ENCODE measurements around the gene CFAP97. TPM values are rescaled to one million over a fixed set of nuclear protein-coding genes. Genes with fewer than 3 reads are reported as not detected.

CFAP97 gene
- total RNA-seq, 2 experiments from 2014 or later = 49.2 to 49.3 TPM

DNA sequence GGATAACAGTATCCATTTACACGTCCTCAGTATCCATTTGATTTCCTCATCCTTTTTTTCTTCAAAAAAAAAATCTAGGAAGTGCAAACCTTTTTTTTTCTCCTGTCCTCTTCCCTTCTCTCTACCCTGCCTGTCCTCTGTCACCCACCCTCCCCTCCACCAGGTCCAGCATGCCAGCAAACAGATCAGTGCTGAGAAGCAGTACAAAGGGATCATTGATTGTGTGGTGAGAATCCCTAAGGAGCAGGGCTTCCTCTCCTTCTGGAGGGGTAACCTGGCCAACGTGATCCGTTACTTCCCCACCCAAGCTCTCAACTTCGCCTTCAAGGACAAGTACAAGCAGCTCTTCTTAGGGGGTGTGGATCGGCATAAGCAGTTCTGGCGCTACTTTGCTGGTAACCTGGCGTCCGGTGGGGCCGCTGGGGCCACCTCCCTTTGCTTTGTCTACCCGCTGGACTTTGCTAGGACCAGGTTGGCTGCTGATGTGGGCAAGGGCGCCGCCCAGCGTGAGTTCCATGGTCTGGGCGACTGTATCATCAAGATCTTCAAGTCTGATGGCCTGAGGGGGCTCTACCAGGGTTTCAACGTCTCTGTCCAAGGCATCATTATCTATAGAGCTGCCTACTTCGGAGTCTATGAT, 59.1 kb downstream of the CFAP97 start:
- no peak for DNase-seq
- H3K27ac Mint-ChIP-seq = no peak overlapping the region
- no peaks in the 10 kb centered on the region for H3K36me3 Mint-ChIP-seq
- H3K4me1 Mint-ChIP-seq = peaks cover 16% of the 10 kb centered on the region
- H3K9me3 Mint-ChIP-seq = no peaks in the 10 kb centered on the region
- no peaks in the 10 kb centered on the region for H3K27me3 Mint-ChIP-seq
- H3K4me3 Mint-ChIP-seq = no peak overlapping the region

DNA sequence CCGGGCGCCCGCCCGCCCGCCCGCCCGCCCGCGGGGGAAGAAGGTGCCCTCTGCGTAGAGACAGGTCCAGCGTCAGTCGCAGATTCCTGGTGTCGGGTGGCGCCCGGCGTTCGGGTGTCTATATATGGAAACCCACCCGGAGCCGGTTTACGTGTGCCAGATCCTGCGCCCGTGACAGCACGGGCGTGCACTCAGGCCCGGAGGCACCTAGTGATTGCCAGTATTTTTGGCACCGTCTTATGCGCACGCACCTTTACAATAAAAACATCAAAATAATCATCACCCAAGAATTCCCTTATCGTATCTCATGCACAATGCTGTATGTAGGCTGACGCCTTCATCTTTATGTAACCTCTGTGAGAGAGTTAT, 60.2 kb downstream of the CFAP97 start:
- no peaks in the 10 kb centered on the region for H3K36me3 Mint-ChIP-seq
- H3K4me3 Mint-ChIP-seq = peak overlapping the region; percentile 74
- no peak overlapping the region for H3K27ac Mint-ChIP-seq
- DNase-seq = no peak
- no peaks in the 10 kb centered on the region for H3K27me3 Mint-ChIP-seq
- H3K9me3 Mint-ChIP-seq = no peaks in the 10 kb centered on the region
- peaks cover 16% of the 10 kb centered on the region for H3K4me1 Mint-ChIP-seq

DNA sequence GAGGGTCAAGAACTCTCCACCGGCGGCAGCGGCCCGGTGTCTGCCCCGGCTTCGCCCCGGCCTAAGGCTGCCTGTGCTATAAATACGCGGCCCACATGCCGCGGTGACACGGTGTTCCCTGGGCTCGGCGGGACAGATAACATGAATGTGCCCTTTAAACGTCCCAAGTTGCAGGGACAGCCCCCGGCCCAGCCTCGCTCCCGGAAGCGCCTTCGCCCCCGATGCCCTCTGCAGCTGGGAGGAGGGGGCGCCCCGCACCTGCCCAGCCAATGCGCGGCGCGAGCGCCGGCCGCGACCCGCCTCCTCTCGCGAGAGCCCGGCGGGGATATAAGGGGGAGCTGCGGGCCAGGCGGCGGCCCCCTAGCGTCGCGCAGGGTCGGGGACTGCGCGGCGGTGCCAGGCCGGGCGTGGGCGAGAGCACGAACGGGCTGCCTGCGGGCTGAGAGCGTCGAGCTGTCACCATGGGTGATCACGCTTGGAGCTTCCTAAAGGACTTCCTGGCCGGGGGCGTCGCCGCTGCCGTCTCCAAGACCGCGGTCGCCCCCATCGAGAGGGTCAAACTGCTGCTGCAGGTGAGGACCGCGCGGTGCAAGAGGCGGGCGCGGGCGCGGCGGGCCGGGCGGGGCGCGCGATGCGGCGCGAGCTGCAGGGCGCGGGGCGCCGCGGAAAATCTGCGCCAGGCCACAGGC, 60.7 kb downstream of the CFAP97 start, which contains the start of gene SLC25A4:
Gene SLC25A4, plus strand, starts transcription at position 355 of the 689 bp plus-strand sequence. Its CDS starts 107 bp downstream, at position 462.
- H3K27me3 Mint-ChIP-seq = no peaks in the 10 kb centered on the region
- DNase-seq = peak; percentile 93
- peak within 1 kb of the TSS; percentile 72 for H3K27ac Mint-ChIP-seq
- H3K4me1 Mint-ChIP-seq = peaks cover 16% of the 10 kb centered on the region
- no peaks in the 10 kb centered on the region for H3K9me3 Mint-ChIP-seq
- H3K4me3 Mint-ChIP-seq = peak within 1 kb of the TSS; percentile 86
- H3K36me3 Mint-ChIP-seq = no peaks in the 10 kb centered on the region

DNA sequence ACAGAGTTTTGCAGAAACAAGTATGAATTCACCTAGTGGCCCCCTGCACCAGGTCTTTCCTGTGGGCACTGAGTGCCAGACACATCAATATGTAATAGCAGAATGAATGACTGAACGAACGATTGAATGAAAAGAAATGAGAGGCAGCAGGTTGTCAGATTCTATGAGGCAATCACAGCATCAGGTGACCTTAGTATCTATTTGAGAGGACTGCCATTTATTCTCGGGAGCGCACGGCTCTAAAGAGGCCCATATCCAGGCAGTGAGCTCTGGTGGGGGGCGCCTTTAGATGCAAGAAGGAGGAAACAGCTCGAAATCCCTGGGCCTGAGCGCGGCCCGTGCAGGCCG, 61.3 kb downstream of the CFAP97 start:
- peaks cover 16% of the 10 kb centered on the region for H3K4me1 Mint-ChIP-seq
- no peaks in the 10 kb centered on the region for H3K9me3 Mint-ChIP-seq
- no peaks in the 10 kb centered on the region for H3K36me3 Mint-ChIP-seq
- peak overlapping the region; percentile 72 for H3K27ac Mint-ChIP-seq
- peak overlapping the region; percentile 86 for H3K4me3 Mint-ChIP-seq
- peaks cover 3% of the 10 kb centered on the region for H3K27me3 Mint-ChIP-seq
- no peak for DNase-seq

DNA sequence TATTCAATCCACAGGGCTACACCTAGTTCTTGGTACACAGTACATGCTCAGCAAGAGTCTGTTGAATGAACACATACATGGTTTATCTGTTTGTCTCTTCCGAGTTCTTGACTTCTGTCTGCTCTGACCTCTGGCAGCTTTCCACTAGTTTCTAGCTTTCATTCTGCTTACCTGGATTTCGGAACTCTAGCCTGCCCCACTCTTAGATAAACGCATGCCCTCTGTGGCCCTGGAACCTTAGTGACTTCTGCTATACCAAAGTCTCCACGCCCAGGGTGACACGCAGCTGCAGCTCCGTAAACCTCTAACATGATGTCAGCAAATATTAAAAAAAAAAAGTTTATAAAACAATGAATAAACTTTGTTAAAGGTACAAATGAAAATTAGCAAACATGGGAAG, 62.0 kb downstream of the CFAP97 start:
- H3K27ac Mint-ChIP-seq = no peak overlapping the region
- DNase-seq = no peak
- H3K4me1 Mint-ChIP-seq = peaks cover 16% of the 10 kb centered on the region
- no peaks in the 10 kb centered on the region for H3K9me3 Mint-ChIP-seq
- no peaks in the 10 kb centered on the region for H3K36me3 Mint-ChIP-seq
- H3K4me3 Mint-ChIP-seq = no peak overlapping the region
- peaks cover 5% of the 10 kb centered on the region for H3K27me3 Mint-ChIP-seq

DNA sequence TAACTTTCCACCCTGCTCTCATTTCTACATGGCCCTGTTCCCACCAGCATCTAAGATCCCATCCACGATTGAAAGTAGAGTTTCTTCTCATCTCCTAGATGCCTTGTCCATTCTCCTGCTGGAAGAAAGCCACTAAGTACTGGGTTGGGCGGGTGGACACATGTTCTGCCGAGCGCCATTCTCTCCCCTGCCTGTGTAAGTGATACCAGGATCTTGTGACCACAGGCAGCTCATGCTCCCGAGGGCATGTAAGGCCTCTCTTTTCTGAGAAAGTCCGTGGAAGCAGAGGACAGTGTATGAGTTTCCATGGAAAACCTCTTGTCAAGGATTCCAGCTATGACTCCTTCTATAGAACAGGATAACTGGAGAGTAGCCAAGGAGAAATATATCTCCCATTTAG, 64.1 kb downstream of the CFAP97 start:
- Mint-ChIP-seq H3K9me3 (no peaks in the 10 kb centered on the region), H3K27me3 (peaks cover 9% of the 10 kb centered on the region)

DNA sequence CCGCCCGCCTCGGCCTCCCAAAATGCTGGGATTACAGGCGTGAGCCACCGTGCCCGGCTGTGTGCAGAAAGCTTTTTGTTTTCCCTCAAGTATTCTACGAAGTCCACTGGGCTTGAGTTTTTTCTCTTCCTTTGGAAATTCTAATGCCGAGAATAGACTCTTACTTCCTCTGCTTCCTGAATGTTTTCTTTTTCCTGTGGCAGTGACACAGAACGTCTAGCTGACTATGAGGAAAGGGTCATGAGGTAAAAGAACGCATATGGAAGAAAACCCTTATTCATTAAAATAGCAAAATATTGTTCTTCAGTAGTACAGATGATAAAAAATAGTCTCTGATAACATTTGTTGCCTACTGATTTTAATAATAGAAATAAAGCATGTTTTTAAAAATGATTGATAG, 65.6 kb downstream of the CFAP97 start:
- Mint-ChIP-seq H3K4me1 (peaks cover 6% of the 10 kb centered on the region), H3K9me3 (no peaks in the 10 kb centered on the region), H3K27me3 (peaks cover 12% of the 10 kb centered on the region), H3K4me3 (no peak overlapping the region), H3K27ac (no peak overlapping the region), H3K36me3 (no peaks in the 10 kb centered on the region)
- no peak for DNase-seq

More for the DNA sequence above, 64.1 kb downstream of the CFAP97 start:
- Mint-ChIP-seq H3K27ac (no peak overlapping the region), H3K36me3 (no peaks in the 10 kb centered on the region), H3K4me1 (peaks cover 12% of the 10 kb centered on the region), H3K4me3 (no peak overlapping the region)
- no peak for DNase-seq

DNA sequence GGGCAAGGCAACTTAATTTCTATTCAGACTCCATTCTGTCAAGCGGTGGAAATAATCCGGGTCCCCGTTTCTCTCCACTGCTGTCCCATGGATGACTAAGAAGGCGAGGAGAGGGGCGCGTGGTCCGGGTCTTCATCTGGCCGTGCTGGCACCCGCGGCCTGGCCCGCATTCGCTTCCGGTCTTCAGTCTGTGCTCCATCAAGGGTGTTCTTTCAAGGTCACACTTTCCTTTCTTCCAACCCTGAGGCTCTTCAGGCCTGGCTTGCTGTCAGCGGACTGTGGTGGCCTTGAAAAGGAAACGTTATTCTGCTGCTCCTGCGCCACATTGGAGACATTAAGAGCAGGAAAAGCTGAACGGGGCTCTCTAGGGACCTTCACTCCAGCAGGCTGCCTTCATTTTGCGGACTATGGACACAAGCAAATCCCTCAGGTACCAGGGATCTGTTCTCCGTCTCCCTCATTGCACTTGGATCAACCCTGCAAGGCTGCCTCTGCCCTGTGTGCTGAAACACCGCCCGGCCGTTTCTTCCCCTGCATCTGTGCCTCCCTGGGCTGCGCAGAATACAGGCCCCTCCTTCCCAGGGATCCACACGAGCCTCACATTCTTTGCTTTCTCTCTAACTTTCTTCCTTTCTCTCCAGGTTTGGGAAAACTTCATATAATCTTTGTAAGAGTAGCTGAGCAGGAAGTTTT, 66.4 kb downstream of the CFAP97 start:
- H3K36me3 Mint-ChIP-seq = no peaks in the 10 kb centered on the region
- no peak for DNase-seq
- H3K9me3 Mint-ChIP-seq = no peaks in the 10 kb centered on the region
- peaks cover 3% of the 10 kb centered on the region for H3K4me1 Mint-ChIP-seq
- peaks cover 12% of the 10 kb centered on the region for H3K27me3 Mint-ChIP-seq
- no peak overlapping the region for H3K27ac Mint-ChIP-seq
- H3K4me3 Mint-ChIP-seq = no peak overlapping the region

DNA sequence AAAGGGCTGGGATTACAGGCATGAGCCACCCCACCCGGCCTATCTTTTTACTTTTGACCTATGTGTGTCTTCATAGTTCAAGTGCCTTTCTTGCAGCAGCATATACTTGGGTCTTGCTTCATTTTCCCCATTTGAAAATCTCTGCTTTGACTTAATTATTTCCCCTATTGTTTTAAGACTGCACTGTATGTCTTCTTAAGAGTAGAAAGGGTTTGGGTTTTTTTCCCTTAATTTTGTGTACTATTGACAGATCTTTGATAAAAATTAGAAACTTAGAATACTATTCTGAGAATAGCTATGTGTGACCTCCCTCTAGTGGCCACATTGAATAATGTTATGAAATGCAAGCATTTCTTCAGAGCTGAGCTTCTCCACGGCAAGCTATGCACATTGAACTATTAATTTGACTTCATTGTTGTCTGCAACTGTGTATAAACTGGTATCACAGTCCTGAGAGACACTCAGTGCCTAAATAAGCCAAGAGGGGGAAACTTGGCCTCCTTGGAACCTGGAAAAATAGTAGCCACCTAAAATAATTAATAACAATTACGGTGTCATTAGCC, 69.4 kb downstream of the CFAP97 start:
- Mint-ChIP-seq H3K27ac (no peak overlapping the region), H3K36me3 (no peaks in the 10 kb centered on the region), H3K4me1 (peaks cover 2% of the 10 kb centered on the region), H3K27me3 (peaks cover 32% of the 10 kb centered on the region), H3K9me3 (no peaks in the 10 kb centered on the region), H3K4me3 (no peak overlapping the region)
- DNase-seq = no peak

DNA sequence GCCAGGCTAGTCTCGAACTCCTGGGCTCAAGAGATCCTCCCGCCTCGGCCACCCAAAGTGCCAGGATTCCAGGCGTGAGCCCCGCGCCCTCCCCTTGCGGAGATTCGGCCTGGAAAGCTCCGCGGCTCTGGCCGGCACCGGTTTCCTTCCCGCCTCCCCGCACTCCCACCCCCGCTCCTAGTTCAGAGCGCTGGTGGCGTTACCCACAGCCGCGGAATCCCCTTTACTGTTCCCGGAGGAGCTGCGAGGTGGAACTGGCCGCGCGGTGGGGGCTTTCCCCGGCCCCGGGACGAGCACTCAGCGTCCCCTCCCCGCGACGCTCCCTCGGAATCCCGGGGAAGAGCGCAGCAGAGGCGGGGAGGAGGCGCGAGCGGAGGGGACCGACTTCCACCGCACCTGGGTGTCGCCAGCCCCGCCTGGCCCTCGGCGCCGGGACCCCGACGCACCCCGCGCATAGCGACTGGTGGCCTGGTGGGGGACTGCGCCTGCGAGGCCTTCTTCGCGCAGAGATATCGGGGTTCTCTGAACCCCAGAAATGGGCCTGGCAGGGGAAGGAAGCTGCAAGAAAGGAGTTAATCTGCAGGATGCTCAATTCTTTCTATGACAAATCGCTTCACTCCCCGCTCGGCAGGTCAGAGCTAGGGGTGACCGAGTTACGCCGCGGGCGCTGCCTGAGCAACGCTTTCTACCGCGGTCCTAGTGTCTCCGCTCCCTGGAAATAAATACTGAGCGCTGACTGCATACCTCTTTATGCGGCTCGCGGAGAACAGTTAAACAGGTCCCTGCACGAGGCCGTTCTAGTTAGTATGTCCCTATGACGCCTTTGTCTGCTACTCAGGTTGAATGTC, 75.3 kb downstream of the CFAP97 start:
- Mint-ChIP-seq H3K4me1 (peaks cover 6% of the 10 kb centered on the region), H3K36me3 (no peaks in the 10 kb centered on the region), H3K9me3 (no peaks in the 10 kb centered on the region), H3K27ac (no peak overlapping the region), H3K27me3 (peaks cover 44% of the 10 kb centered on the region), H3K4me3 (peak overlapping the region; percentile 66)
- peak; percentile 55 for DNase-seq

DNA sequence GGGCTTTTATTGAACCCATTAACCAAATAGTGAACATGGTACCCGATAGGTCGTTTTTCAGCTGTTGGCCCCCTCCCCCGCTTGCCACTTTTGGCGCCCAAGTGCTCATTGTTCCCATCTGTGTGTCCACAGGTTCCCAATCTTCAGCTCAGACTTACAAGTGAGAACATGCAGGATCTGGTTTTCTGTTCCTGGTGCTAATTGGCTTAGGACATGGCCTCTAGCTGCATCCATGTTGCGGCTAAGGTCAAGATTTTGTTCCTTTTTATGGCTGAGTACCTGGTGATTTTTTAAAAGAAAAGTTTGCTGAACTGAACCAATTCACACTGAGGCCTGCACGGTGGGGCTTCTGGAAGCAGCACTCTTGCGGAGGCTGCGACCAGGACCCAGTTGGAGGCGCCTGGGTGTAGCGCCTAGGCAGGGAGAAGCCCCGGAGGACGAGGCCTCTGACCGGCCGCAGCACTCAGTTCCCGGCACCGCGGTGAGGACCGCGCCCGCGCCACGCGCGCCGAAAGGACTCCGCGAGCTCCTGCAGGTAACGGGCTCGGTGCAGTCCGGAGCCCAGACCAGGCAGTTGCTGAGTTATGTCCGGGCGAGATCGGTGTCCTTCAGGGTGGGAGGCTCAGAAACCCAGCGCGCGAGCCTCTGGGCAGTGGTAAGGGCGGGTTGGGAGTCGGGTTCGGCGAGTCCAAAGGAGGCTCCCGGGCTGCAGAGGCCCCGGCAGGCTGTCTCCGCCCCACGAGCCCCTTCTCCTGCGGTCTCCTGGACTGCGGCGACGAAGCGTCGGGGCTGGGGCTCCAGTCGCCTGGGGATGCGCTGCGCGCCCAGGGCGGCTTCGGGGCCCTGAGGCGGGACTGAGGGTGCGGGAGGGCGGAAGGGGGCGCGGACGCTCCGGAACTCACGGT, 76.5 kb downstream of the CFAP97 start:
- Mint-ChIP-seq H3K27ac (no peak overlapping the region), H3K4me3 (peak overlapping the region; percentile 64), H3K4me1 (peaks cover 6% of the 10 kb centered on the region), H3K9me3 (no peaks in the 10 kb centered on the region), H3K36me3 (no peaks in the 10 kb centered on the region), H3K27me3 (peaks cover 51% of the 10 kb centered on the region)
- peak; percentile 12 for DNase-seq

DNA sequence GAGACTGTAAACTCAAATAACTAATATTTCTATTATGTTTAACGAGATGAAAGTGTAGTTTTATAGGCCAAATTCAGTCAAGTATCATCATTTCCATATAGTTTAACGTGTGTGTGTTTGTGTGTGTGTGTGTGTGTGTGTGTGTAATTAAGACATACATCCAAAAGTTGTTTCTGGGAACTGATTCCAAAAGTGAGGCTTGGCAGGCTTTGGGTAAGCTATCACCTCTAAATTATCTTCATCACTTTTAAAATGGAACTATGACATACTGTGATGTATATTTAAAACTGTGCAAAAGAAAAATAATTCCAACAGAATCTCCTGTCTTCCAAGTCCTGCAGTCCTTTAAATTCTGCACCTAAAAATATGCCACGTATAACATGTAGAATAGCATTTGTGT, 79.8 kb downstream of the CFAP97 start:
- Mint-ChIP-seq H3K9me3 (no peaks in the 10 kb centered on the region), H3K27ac (no peak overlapping the region), H3K36me3 (no peaks in the 10 kb centered on the region), H3K27me3 (peaks cover 37% of the 10 kb centered on the region), H3K4me3 (no peak overlapping the region), H3K4me1 (peaks cover 4% of the 10 kb centered on the region)
- no peak for DNase-seq

DNA sequence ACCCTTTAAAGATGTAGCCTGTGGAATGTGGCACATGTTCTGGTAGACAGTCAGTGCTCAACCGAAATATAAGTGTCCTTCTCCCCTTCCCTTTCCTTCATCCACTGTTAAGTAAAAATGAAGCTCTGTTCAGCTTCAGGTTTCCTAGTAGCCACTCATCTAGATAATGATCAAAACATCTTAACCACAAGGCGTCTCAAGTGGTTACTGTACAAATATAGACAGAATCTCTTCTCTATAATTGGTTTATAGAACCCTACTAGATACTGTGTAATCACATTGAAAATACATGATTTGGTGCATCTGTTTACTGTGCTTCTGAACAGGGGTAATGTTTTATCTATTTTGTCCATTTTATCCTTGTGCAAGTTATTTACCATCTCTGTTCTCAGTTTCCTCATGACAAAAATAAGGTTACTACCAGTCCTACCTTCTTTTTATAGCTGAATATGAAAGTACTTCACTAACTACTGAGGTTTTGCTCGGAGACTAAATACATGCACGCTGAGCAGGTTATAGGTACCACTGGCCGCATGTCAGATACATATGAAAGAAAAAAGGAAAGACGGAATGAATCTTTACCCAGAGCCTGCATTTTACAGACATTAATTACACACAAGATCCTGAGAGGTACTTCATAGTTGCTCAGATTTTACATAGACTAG, 81.0 kb downstream of the CFAP97 start:
- Mint-ChIP-seq H3K9me3 (no peaks in the 10 kb centered on the region), H3K4me1 (no peaks in the 10 kb centered on the region), H3K4me3 (no peak overlapping the region), H3K27me3 (peaks cover 33% of the 10 kb centered on the region), H3K27ac (no peak overlapping the region), H3K36me3 (no peaks in the 10 kb centered on the region)
- DNase-seq = no peak

DNA sequence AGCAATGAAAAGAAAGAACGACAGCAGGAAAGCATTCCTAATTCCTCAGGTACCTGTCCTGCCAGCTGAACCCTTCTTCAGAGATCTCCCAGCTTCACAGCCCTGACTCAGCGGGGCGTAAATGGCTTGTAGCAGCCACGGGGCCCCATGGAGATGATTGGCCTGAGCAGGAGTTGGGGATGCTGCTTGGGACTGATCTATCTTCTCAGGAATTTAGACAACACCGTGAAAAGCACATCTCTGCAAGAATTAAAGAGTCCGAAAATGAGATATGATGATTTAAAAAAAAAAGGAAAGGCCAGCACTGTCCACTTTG, 83.2 kb downstream of the CFAP97 start:
- H3K27me3 Mint-ChIP-seq = peaks cover 26% of the 10 kb centered on the region
- H3K27ac Mint-ChIP-seq = no peak overlapping the region
- H3K4me3 Mint-ChIP-seq = no peak overlapping the region
- DNase-seq = no peak
- H3K9me3 Mint-ChIP-seq = no peaks in the 10 kb centered on the region
- H3K36me3 Mint-ChIP-seq = no peaks in the 10 kb centered on the region
- no peaks in the 10 kb centered on the region for H3K4me1 Mint-ChIP-seq
